ENCODE data around the gene ELL.

The ELL gene

DNA sequence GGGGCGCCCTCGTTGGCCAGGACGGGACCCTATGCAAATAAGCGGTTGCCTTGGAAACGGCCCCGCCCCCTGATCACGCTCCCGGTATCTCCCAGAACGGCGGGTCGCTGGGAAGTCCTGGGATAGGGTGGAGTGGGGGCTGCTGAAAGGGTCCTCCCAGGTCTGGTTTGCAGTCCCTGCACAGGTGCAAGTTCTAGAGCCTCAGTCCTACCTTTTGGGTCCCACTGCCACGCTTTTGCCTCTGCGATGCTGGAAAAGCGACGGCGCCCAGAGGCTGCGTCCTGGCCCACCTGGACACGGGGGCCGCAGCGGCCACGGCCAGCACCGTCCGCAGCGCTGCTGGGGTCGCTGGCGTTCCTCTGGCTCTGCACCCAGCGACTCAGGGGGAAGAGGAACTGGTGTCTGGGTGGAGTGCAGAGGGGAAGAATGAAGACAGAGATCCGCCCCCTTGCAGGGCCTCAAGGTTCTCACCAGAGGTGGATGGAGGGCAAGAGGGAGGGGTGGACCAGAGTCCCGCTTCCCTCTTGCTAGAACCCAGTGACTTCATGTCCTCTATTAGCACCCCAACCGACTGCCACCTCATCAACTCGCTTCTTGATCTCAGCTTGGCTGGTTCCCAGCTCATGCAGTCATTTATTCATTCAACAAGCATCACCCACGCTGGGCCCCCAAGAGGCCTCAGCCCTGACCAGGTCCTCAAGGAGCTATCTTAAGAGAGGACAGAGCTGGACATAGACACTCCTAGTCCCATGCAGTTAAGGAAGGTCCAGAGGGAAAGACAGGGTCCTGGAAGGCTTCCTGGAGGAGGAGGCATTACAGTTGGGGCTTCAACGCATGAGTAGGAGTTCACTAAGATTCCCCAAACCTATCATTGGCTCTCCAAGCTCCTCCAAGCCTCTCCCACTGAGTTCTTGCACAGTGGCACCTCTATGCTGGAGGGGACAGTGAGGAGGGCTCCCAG, 124.3 kb downstream of the ELL start, which contains the start of gene LRRC25:
Gene LRRC25 (minus strand): TSS at position 381 of the 961 bp plus-strand sequence. CDS start 659 bp downstream, outside the sequence.
- no peak for DNase-seq (ENCODE audit: low read depth)

GRCh38 chr19:18396471-18397241, 125.2 kb downstream of the ELL start:
- no peak for DNase-seq (ENCODE audit: low read depth)

- DNase-seq (ENCODE audit: low read depth) = no peak
These were observed 128.0 kb downstream of the ELL start for GRCh38 chr19:18393836-18394235.

DNA sequence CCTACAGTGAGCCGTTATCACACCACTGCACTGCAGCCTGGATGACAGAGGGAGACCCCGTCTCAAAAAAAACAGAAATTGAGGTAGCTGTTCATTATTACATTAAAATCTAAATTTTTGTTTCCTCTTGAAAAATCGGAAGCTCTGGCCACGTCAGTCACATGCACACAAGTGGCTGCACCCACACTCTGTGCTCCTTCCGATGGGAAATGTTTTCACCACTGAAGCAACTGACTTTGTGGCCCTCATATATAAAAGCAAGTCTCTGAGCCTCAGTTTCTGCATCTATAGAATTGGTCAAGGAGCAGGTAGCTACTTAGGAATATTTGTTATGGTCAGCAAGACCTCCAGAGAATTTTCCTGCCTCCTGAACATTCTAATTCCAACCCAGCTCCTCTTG, 128.9 kb downstream of the ELL start:
- DNase-seq (ENCODE audit: low read depth) = no peak

All from GM04504 (cell line).